GM12878 (cell line): ENCODE results near the gene MFSD1. TPM values are rescaled to one million over a fixed set of nuclear protein-coding genes. Genes with fewer than 3 reads are reported as not detected.

Source experiments
- ATAC-seq: fragments of 200-7000 bp; cut with Tn5 transposase; 3 replicates; pipeline ENCODE4 v1.9.1; 2020; ENCODE audit warnings: mild to moderate bottlenecking, moderate library complexity
- BruUV-seq: library from RNA; stranded (reverse); fragments of 400-500 nt; replicated peaks from 2 replicates; lab custom pipeline; 2021; lab: Mats Ljungman, UMichigan
- CTCF ChIA-PET: fragments of 300-600 bp; sonication (Branson Sonifier 250); formaldehyde crosslinking; extraction: SDS; loops from one replicate; lab custom pipeline; 2021; ENCODE audit warnings: inconsistent platforms; lab: Yijun Ruan, JAX
- POLR2A ChIA-PET: fragments of 350-600 bp; formaldehyde crosslinking; extraction: SDS; loops from one replicate; lab custom pipeline; 2021; ENCODE audit warnings: inconsistent platforms; lab: Charles Lee
- RAD21 ChIA-PET: fragments of 300-600 bp; sonication (Branson Sonifier 250); formaldehyde crosslinking; loops from one replicate; lab custom pipeline; 2023; ENCODE audit warnings: antibody characterized with exemption; ENCODE audit not compliant: unreplicated experiment; lab: Charles Lee
- SMC1A ChIA-PET: fragments of 300-600 bp; sonication (Branson Sonifier 250); formaldehyde crosslinking; loops from one replicate; lab custom pipeline; 2023; ENCODE audit not compliant: unreplicated experiment, uncharacterized antibody; lab: Charles Lee
- DNase-seq: peaks from one replicate; pipeline ENCODE4 v3.0.0-alpha.2; 2011; ENCODE audit warnings: low read depth, low spot score
- FAIRE-seq: peaks from 3 replicates; lab custom pipeline; 2011; peaks lifted over from hg19 to GRCh38; lab: Jason Lieb, UNC
- H2AFZ ChIP-seq: 2 replicates; pipeline ENCODE4 v1.6.0; 2011; ENCODE audit warnings: low read depth, low read length, control low read depth; ENCODE audit not compliant: control insufficient read depth
- H3K27ac ChIP-seq: 2 replicates; pipeline ENCODE4 v1.5.1; 2011; ENCODE audit warnings: control low read depth; ENCODE audit not compliant: control insufficient read depth, insufficient read depth
- H3K27me3 ChIP-seq, 2 experiments: replicated peaks in 1 of 2; 2 replicates each; pipeline versions ENCODE4 v1.6.0 to v1.6.1; 2011; ENCODE audit warnings: low read length in 1 of 2; ENCODE audit not compliant: control insufficient read depth in 2 of 2, insufficient read depth in 2 of 2
- H3K36me3 ChIP-seq, 2 experiments: 2 replicates each; pipeline ENCODE4 v1.5.1; 2011; ENCODE audit warnings: low read length in 1 of 2; ENCODE audit not compliant: control insufficient read depth in 2 of 2, insufficient read depth in 2 of 2
- H3K4me1 ChIP-seq: 2 replicates; pipeline ENCODE4 v1.6.1; 2011; ENCODE audit warnings: mild to moderate bottlenecking, low read length, moderate library complexity, mixed read lengths; ENCODE audit not compliant: control insufficient read depth, insufficient read depth
- H3K4me2 ChIP-seq: 2 replicates; pipeline ENCODE4 v1.6.0; 2011; ENCODE audit warnings: control low read depth; ENCODE audit not compliant: control insufficient read depth, insufficient read depth
- H3K4me3 ChIP-seq: fragments of 200-600 bp; sonication (generic); 2 replicates; pipeline ENCODE4 v1.5.1; 2016
- H3K79me2 ChIP-seq: 2 replicates; pipeline ENCODE4 v1.6.0; 2011; ENCODE audit warnings: low read length; ENCODE audit not compliant: control insufficient read depth, insufficient read depth
- H3K9ac ChIP-seq: 2 replicates; pipeline ENCODE4 v1.8.0; 2011; ENCODE audit warnings: low read length, control low read depth, mixed read lengths; ENCODE audit not compliant: control insufficient read depth, insufficient read depth
- H3K9me3 ChIP-seq: replicated peaks from 3 replicates; pipeline ENCODE4 v1.5.1; 2011; ENCODE audit warnings: mild to moderate bottlenecking, low read length; ENCODE audit not compliant: control insufficient read depth, insufficient read depth
- H4K20me1 ChIP-seq: 2 replicates; pipeline ENCODE4 v1.6.0; 2011; ENCODE audit not compliant: control insufficient read depth, insufficient read depth
- CBX5 ChIP-seq: sonication (generic); IDR thresholded peaks from 2 replicates; pipeline ENCODE4 v1.6.1; 2016; ENCODE audit warnings: low read depth, moderate library complexity, mild to moderate bottlenecking, inconsistent platforms
- CREB1 ChIP-seq: IDR thresholded peaks from 2 replicates; pipeline ENCODE4 v1.6.1; 2012; ENCODE audit warnings: low read depth, mild to moderate bottlenecking, inconsistent platforms
- ESRRA ChIP-seq: IDR thresholded peaks from 2 replicates; pipeline ENCODE4 v1.6.1; 2012; ENCODE audit warnings: mild to moderate bottlenecking, low read length, improper control_type of control experiment
- GABPA ChIP-seq: IDR thresholded peaks from 2 replicates; pipeline ENCODE4 v1.6.1; 2014; ENCODE audit warnings: antibody characterized with exemption, low read depth, mild to moderate bottlenecking, inconsistent platforms
- IRF5 ChIP-seq: fragments of 450-650 bp; IDR thresholded peaks from 2 replicates; pipeline ENCODE4 v1.6.1; 2017; ENCODE audit warnings: borderline replicate concordance
- NFIC ChIP-seq: IDR thresholded peaks from 2 replicates; pipeline ENCODE4 v1.6.1; 2012; ENCODE audit warnings: low read depth, mild to moderate bottlenecking, inconsistent platforms, low read length, moderate library complexity
- NR2C1 ChIP-seq: fragments of 450-650 bp; IDR thresholded peaks from 2 replicates; pipeline ENCODE4 v1.6.1; 2017; ENCODE audit warnings: antibody characterized with exemption, mild to moderate bottlenecking, moderate library complexity
- PML ChIP-seq: IDR thresholded peaks from 2 replicates; pipeline ENCODE4 v1.6.1; 2012; ENCODE audit warnings: low read length, inconsistent platforms
- POLR2AphosphoS2 ChIP-seq: IDR thresholded peaks from 2 replicates; pipeline ENCODE4 v1.6.1; 2011; ENCODE audit warnings: low read depth, mild to moderate bottlenecking, low read length, improper control_type of control experiment, moderate library complexity
- SP1 ChIP-seq: IDR thresholded peaks from one replicate; pipeline ENCODE4 v1.6.1; 2011; ENCODE audit warnings: low read depth, low read length
- SREBF1 ChIP-seq: IDR thresholded peaks from 2 replicates; pipeline ENCODE4 v1.6.1; 2012; ENCODE audit warnings: mild to moderate bottlenecking, low read length
- SUZ12 ChIP-seq: fragments of 200-600 bp; sonication (generic); IDR thresholded peaks from one replicate; pipeline ENCODE4 v1.6.1; 2018; ENCODE audit warnings: antibody characterized with exemption, mild to moderate bottlenecking; ENCODE audit not compliant: unreplicated experiment
- TAF1 ChIP-seq: IDR thresholded peaks from 2 replicates; pipeline ENCODE4 v1.6.1; 2011; ENCODE audit warnings: mild to moderate bottlenecking, low read depth, low read length, borderline replicate concordance
- TCF12 ChIP-seq: IDR thresholded peaks from 2 replicates; pipeline ENCODE4 v1.6.1; 2011; ENCODE audit warnings: low read depth, mild to moderate bottlenecking, low read length
- ZBTB4 ChIP-seq: fragments of 450-650 bp; formaldehyde crosslinking; IDR thresholded peaks from 2 replicates; pipeline ENCODE4 v1.4.0; 2022; ENCODE audit warnings: mild to moderate bottlenecking, moderate library complexity
- WGBS: methylation state at CpG from one replicate; pipeline ENCODE4 v1.1.6; 2016; ENCODE audit warnings: low lambda C conversion rate; ENCODE audit not compliant: insufficient replicate concordance, insufficient coverage; ENCODE audit errors: missing lambda C conversion rate; 5-methylcytosine and 5-hydroxymethylcytosine counted together
- in situ Hi-C: fragments of 300-500 bp; cut with MboI; formaldehyde crosslinking; loops from 9 replicates; pipeline ENCODE4 v1.14.3; 2018; ENCODE audit warnings: mixed read lengths
- intact Hi-C: fragments of 100-400 bp; cut with micrococcal nuclease; formaldehyde crosslinking; loops from one replicate; pipeline ENCODE4 v1.14.2; 2022; ENCODE audit not compliant: unreplicated experiment
- polyA plus RNA-seq, 11 experiments: library from polyadenylated mRNA; depleted of rRNA in 4 of 11; unstranded in 6 of 11; stranded (reverse) in 5 of 11; fragments of >200 nt; fragmentation: Nextera tagmentation in 4 of 11; fragmentation: Illumina TruSeq in 1 of 11; extraction: Ambion mirVana in 4 of 11; extraction: Trizol in 1 of 11; gene quantifications; 1 replicate in 1 of 11; 2 replicates in 10 of 11; pipeline versions ENCODE4 v1.2.1 to v1.2.3, GENCODE V29; 2011 to 2016; ENCODE audit warnings: inconsistent platforms in 2 of 11, missing spikeins in 2 of 11, low read depth in 1 of 11
- total RNA-seq, 4 experiments: library from RNA; depleted of rRNA in 3 of 4; stranded (reverse); fragments of >200 nt in 3 of 4; fragmentation: Illumina TruSeq in 1 of 4; extraction: Trizol in 1 of 4; gene quantifications; 2 replicates each; pipeline versions ENCODE4 v1.2.1 to v1.2.3, GENCODE V29; 2013 to 2021
- TF ChIP-seq, protein P1 (sequence below): IDR thresholded peaks from 2 replicates; pipeline ENCODE4 v1.6.1; 2011; ENCODE audit warnings: borderline replicate concordance, low read depth, mild to moderate bottlenecking, moderate library complexity, mixed read lengths, low read length; ENCODE audit not compliant: insufficient read depth; ENCODE audit errors: extremely low read length
- TF ChIP-seq, protein P2 (sequence below): IDR thresholded peaks from 2 replicates; pipeline ENCODE4 v1.6.1; 2012; ENCODE audit warnings: low read length, inconsistent platforms

MFSD1 gene
- total and polyA plus RNA-seq, 10 of the 15 experiments (the other 5 are each of a cell fraction or from before 2014, with no cell fraction given) = 7.3 to 41.7 (median 28.6) TPM

- H3K4me1 ChIP-seq = no peaks in the 10 kb centered on the region
- no peak for TF ChIP-seq POLR2AphosphoS2
- TF ChIP-seq TCF12 = no peak
- no peak for TF ChIP-seq SUZ12
- TF ChIP-seq, protein P1, sequence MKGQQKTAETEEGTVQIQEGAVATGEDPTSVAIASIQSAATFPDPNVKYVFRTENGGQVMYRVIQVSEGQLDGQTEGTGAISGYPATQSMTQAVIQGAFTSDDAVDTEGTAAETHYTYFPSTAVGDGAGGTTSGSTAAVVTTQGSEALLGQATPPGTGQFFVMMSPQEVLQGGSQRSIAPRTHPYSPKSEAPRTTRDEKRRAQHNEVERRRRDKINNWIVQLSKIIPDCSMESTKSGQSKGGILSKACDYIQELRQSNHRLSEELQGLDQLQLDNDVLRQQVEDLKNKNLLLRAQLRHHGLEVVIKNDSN = no peak
- TF ChIP-seq ZBTB4 (CRISPR knock-in tag) = no peak
- no peak for TF ChIP-seq NR2C1
- TF ChIP-seq CREB1 = no peak
- TF ChIP-seq SREBF1 = no peak
- no peak for TF ChIP-seq GABPA
- TF ChIP-seq ESRRA = no peak
- TF ChIP-seq TAF1 = no peak
- TF ChIP-seq IRF5 = no peak
- TF ChIP-seq, protein P2, sequence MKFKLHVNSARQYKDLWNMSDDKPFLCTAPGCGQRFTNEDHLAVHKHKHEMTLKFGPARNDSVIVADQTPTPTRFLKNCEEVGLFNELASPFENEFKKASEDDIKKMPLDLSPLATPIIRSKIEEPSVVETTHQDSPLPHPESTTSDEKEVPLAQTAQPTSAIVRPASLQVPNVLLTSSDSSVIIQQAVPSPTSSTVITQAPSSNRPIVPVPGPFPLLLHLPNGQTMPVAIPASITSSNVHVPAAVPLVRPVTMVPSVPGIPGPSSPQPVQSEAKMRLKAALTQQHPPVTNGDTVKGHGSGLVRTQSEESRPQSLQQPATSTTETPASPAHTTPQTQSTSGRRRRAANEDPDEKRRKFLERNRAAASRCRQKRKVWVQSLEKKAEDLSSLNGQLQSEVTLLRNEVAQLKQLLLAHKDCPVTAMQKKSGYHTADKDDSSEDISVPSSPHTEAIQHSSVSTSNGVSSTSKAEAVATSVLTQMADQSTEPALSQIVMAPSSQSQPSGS = no peak
- no peak for TF ChIP-seq NFIC
- no peak for TF ChIP-seq SP1
- TF ChIP-seq CBX5 = no peak
- TF ChIP-seq PML = no peak
- DNase-seq = no peak
- intact Hi-C loops = no loop called here
- no peak overlapping the region for H3K27ac ChIP-seq
- H3K4me2 ChIP-seq = no peak overlapping the region
- no peaks in the 10 kb centered on the region for H4K20me1 ChIP-seq
- H3K36me3 ChIP-seq = no peaks in the 10 kb centered on the region
- in situ Hi-C loops = no loop called here
- H3K27me3 ChIP-seq = no peaks in the 10 kb centered on the region
- CTCF ChIA-PET = interaction anchor here (0.5 to 1.1 kb wide), 3 partner anchors 22 to 71 kb away, joined by 3 read pairs; no protein-coding TSS in a partner anchor
- no peak overlapping the region for H2AFZ ChIP-seq
- H3K9ac ChIP-seq = no peak overlapping the region
- WGBS = 76% methylated on average over 2 of the region's 2 CpGs
- BruUV-seq = no TSS peak
- ATAC-seq = no peak
- FAIRE-seq = no peak
- no peak overlapping the region for H3K4me3 ChIP-seq
- POLR2A ChIA-PET = no interaction called here
- SMC1A ChIA-PET = interaction anchor here (0.9 kb wide), 1 partner anchor 12 kb away, joined by 3 read pairs; no protein-coding TSS in a partner anchor
- H3K9me3 ChIP-seq = no peaks in the 10 kb centered on the region
- no peaks in the 10 kb centered on the region for H3K79me2 ChIP-seq
- RAD21 ChIA-PET = no interaction called here
Measured at GRCh38 chr3:158755421-158755820, 46.4 kb upstream of the MFSD1 start.
